GM10266 (cell line): ENCODE data around the gene GAL.

Experiments used
- DNase-seq: peaks from one replicate; pipeline ENCODE4 v3.0.0; 2012; ENCODE audit errors: extremely low spot score
- TF ChIP-seq, protein P1 (sequence below): IDR thresholded peaks from 2 replicates; pipeline ENCODE4 v1.5.1; 2012; ENCODE audit warnings: mild to moderate bottlenecking, low read depth; ENCODE audit not compliant: control insufficient read depth, insufficient read depth; ENCODE audit errors: missing control alignments

Gene GAL

GRCh38 chr11:68677432-68677831 lies 6.9 kb upstream of the GAL start:
- no peak for DNase-seq
- TF ChIP-seq, protein P1, sequence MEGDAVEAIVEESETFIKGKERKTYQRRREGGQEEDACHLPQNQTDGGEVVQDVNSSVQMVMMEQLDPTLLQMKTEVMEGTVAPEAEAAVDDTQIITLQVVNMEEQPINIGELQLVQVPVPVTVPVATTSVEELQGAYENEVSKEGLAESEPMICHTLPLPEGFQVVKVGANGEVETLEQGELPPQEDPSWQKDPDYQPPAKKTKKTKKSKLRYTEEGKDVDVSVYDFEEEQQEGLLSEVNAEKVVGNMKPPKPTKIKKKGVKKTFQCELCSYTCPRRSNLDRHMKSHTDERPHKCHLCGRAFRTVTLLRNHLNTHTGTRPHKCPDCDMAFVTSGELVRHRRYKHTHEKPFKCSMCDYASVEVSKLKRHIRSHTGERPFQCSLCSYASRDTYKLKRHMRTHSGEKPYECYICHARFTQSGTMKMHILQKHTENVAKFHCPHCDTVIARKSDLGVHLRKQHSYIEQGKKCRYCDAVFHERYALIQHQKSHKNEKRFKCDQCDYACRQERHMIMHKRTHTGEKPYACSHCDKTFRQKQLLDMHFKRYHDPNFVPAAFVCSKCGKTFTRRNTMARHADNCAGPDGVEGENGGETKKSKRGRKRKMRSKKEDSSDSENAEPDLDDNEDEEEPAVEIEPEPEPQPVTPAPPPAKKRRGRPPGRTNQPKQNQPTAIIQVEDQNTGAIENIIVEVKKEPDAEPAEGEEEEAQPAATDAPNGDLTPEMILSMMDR, result no peak

DNA sequence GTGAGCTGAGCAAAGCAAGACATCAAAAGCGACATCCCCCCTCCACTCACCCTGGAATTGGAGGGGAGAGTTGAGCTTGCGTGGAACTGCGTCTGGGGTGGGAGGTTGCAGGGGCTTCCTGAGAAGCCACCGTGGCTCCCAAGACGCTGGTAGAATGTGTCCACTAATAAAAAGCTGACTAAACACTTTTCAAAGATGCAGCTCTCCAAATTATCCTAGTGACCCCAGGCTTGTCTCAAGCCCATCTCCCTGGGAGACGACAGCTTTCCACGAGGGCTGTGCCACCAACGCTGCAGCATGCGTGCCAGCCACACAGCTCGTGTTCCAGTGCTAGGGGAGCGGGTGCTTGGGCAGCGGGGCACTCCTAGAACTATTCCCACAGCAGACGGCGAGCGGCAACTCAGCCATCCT lies 6.3 kb upstream of the GAL start:
- TF ChIP-seq, protein P1, result no peak
- DNase-seq, result no peak

GRCh38 chr11:68680541-68681231 lies 3.7 kb upstream of the GAL start:
- DNase-seq, result no peak
- TF ChIP-seq, protein P1, result no peak

DNA sequence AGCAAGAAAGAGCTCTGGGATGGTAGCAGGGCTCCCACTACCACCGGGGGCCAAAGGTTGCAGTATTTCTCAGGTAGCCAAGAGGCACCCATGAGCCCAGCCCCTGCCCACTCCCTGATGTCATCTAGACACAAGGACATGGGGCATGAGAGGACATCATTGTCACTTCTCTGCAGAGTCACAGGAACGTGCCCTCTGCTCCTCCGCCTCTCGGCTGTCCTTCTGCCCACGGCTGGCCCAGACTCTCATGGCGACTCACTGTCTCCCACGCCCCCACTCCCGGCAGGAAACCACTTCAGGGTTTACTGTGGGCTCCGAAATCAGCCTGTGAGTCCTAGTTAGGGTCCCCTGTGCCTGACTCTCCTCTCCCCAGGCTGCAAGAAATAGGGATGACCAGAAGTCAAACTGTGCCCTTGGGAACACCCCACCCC lies 1.8 kb upstream of the GAL start:
- TF ChIP-seq, protein P1, result no peak
- no peak for DNase-seq

- DNase-seq, result no peak
- TF ChIP-seq, protein P1, result no peak
Measured at GRCh38 chr11:68683121-68683520, 1.2 kb upstream of the GAL start.

- TF ChIP-seq, protein P1, result no peak
- no peak for DNase-seq
Measured at GRCh38 chr11:68683536-68684384, 584 bp upstream of the GAL start.
